NB4 (cell line): ENCODE results near the gene LLGL1.

Experiments
- DNase-seq: peaks from one replicate; pipeline ENCODE4 v3.0.0; 2010; ENCODE audit warnings: low read depth
- H3K4me3 ChIP-seq: one replicate; pipeline ENCODE4 v1.5.1; 2011; ENCODE audit warnings: mild to moderate bottlenecking, low read depth, low read length, moderate library complexity
- MYC ChIP-seq: IDR thresholded peaks from 2 replicates; pipeline ENCODE4 v1.6.1; 2011; ENCODE audit warnings: low read depth, low read length
- POLR2A ChIP-seq: IDR thresholded peaks from 2 replicates; pipeline ENCODE4 v1.6.1; 2011; ENCODE audit warnings: mild to moderate bottlenecking; ENCODE audit not compliant: insufficient read length; ENCODE audit errors: extremely low read depth
- TF ChIP-seq, protein P1 (sequence below): IDR thresholded peaks from 2 replicates; pipeline ENCODE4 v1.6.1; 2011; ENCODE audit warnings: low read depth, low read length
- TF ChIP-seq, protein P2 (sequence below): IDR thresholded peaks from one replicate; pipeline ENCODE4 v1.5.1; 2012; ENCODE audit warnings: low read depth, low read length

LLGL1 gene

DNA sequence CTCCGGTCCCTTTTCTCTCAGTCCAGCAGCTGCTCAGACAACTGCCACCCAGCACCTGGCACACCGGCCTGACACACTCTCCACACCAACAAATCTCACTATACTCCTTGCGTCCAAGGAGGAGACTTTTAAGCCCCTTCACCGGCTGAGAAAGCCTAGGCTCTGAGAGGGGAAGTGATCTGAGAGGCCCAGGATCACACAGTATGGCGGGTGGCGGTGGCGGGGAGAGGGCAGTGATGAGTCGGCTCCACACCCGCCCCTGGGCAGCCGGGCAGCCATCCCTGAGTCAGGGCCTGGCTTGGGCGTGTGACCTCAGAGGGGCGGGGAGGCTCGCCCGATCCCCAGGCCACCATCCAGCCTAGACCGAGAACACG is 32.5 kb downstream of the LLGL1 start:
- TF ChIP-seq MYC = peak; percentile 7; the same call in 1 of the 2 replicates
- TF ChIP-seq, protein P1, sequence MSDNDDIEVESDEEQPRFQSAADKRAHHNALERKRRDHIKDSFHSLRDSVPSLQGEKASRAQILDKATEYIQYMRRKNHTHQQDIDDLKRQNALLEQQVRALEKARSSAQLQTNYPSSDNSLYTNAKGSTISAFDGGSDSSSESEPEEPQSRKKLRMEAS = no peak; the same call in 1 of the 2 replicates
- peak; percentile 82 for DNase-seq

DNA sequence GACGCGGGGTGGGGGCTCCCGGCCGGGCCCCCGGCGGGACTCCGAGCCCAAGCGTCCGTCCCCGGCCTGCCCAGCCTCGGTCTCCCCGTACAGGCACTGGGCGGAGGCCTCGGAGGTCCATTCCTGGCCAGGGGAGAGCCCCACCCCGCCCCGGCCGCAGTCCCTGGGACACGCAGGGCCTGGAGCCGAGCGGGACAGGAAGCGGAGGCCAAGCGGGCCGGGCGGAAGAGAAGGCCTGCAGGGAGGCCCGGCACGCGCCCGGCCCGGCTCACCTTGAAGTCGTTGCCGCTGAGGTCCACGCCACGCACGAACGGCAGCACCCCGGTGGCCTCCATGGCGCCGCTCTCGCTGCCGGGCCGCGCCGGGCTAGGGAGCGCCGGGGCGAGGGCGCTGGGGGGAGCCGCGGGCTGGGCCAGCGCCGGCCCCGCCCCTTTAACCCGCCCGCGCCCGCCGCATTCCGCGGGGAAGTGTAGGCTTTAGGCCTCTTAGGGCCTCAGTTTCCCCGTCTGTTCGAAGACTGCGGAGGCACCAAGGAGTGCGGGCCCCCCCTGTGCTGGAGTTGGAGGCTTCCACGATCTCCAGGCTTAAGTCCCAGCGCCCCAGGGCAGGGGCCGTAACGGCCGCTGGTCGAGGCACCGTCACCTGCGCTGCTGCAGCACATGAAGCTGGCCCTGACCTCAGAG is 33.1 kb downstream of the LLGL1 start, which contains the start of gene FLII:
Gene FLII, minus strand, starts transcription at position 383 of the 683 bp plus-strand sequence. Its CDS starts 48 bp downstream, at position 335.
- H3K4me3 ChIP-seq = peak within 1 kb of the TSS; percentile 67
- no peak for TF ChIP-seq MYC
- TF ChIP-seq, protein P1 = peak; percentile 31; the same call in 1 of the 2 replicates
- TF ChIP-seq, protein P2, sequence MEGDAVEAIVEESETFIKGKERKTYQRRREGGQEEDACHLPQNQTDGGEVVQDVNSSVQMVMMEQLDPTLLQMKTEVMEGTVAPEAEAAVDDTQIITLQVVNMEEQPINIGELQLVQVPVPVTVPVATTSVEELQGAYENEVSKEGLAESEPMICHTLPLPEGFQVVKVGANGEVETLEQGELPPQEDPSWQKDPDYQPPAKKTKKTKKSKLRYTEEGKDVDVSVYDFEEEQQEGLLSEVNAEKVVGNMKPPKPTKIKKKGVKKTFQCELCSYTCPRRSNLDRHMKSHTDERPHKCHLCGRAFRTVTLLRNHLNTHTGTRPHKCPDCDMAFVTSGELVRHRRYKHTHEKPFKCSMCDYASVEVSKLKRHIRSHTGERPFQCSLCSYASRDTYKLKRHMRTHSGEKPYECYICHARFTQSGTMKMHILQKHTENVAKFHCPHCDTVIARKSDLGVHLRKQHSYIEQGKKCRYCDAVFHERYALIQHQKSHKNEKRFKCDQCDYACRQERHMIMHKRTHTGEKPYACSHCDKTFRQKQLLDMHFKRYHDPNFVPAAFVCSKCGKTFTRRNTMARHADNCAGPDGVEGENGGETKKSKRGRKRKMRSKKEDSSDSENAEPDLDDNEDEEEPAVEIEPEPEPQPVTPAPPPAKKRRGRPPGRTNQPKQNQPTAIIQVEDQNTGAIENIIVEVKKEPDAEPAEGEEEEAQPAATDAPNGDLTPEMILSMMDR = no peak
- TF ChIP-seq POLR2A = peak; percentile 71
- DNase-seq = peak; percentile 62

More for the DNA sequence above, 32.5 kb downstream of the LLGL1 start:
- H3K4me3 ChIP-seq = peak overlapping the region; percentile 67

DNA sequence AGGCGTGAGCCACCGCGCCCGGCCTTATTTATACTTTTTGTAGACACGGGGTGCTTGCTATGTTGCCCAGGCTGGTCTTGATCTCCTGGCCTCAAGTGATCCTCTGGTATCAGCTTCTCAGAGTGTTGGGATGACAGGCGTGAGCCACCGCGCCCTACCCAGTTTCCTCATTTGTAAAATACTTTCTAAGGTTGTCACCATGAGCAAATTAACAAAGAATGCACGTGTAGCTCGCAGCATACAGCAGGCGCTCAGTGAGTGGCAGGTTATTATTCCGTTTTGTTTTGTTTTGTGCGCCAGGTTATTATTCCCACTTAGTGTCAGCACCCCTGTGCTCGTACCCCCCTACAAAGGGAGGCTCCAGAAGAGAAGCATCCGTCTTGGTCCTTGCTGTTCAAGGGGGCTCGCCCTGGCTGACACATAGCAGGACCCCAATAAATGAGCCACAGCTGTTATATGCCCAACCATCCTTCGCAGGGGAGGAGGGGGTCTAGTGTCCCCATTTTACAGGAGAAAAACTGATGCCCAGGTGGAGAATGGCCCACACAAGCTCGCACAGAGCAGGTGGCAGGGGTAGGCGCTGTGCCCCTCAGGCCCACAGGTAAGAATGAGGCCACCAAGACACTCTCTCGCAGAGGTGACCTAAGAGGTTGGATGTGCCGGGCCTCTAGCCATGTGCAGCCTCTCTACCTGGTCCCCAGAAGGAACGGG is 34.3 kb downstream of the LLGL1 start:
- H3K4me3 ChIP-seq = peak overlapping the region; percentile 67
- TF ChIP-seq, protein P2 = no peak
- no peak for TF ChIP-seq POLR2A
- TF ChIP-seq MYC = no peak
- TF ChIP-seq, protein P1 = no peak
- DNase-seq = no peak

DNA sequence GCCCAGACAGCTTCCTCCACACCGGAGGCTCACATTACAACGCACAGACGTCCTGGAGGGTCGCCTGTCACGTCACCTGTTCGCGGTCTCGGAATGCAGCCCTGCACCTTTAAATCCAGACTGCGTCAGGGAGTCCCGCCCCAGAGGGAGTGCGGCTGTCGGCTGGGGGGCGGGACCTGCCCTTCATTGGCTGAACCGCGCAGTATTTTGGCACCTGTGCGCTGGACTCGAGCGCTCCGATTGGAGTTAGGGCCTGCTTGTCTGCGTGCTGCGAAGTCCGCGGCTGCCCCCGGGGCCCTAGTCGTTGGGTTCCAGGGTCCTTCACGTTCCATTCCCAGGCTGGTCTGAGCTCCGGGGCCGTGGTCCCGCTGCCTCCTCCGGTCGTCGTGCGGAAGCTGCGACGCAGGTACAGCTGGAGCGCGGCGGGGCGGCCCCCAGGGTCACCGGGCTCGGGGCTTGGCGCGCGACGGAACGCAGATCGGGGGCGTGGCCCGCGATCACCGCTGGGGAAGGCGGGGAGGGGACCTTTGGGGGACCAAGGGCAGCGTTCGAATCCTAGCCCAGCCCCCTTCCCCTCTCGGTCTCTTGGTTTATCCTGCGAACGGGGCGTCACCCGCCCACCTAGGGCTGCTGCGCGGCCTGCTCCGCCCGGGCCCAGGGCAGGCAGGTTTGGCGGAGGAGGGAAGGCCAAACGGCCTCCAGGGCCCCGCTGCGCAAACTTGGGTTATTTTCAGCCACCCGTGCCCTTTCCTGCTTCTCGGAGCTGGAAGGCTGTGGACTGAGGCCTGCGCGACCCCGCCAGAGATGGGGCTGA is 35.1 kb downstream of the LLGL1 start, which contains the start of gene MIEF2:
Gene MIEF2, plus strand, starts transcription at position 331 of the 814 bp plus-strand sequence. CDS start 2,059 bp downstream, outside the sequence.
- TF ChIP-seq, protein P1 = peak; percentile 37
- TF ChIP-seq POLR2A = no peak
- DNase-seq = peak; percentile 95
- H3K4me3 ChIP-seq = peak within 1 kb of the TSS; percentile 67

DNA sequence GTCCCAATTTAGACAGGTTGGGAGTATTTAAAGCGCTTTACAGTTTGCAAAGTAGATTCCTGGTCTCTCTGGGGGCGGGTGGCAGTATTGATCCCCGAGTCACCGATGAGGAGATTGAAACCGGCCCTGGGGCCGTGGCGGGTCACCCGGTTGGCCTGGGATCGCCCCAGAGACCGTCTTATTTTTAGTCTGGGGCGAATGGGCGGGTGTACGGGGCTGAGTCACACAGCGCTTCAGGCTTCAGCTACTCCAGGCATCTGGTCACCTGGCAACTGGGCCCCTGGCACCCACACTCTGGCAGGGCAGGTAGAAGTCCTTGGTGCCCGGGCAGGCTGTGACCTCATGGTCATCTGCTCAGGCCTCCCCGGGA is 35.7 kb downstream of the LLGL1 start:
- peak; percentile 51 for DNase-seq
- TF ChIP-seq POLR2A (no peak), MYC (no peak)
- TF ChIP-seq, protein P1 = no peak
- TF ChIP-seq, protein P2 = no peak
- peak overlapping the region; percentile 67 for H3K4me3 ChIP-seq

DNA sequence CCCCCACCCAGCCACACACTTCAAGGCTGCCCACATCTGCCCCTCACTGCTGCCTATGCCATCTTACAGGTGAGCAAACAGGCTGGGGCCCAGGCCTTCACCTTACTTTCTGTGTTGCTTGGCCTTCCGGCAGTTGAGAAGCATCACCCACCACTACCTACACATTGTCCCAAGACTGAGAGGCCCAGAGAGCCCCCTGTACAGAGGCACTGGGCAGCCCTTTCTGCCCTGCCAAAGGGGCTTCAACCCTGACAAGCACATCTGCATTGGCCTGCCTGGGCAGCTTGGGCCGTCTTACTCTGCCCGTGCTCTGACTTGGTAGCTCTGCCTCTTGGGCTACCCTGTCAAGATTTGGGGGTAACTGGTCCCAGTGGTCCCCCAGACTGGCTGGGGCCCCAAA is 36.2 kb downstream of the LLGL1 start:
- DNase-seq = no peak
- TF ChIP-seq POLR2A = no peak
- TF ChIP-seq, protein P2 = no peak
- TF ChIP-seq, protein P1 = no peak
- no peak for TF ChIP-seq MYC
- peak overlapping the region; percentile 67 for H3K4me3 ChIP-seq
